WERI-Rb-1 (cell line): ENCODE measurements around the gene CFH.

Experiments used
- DNase-seq: peaks from one replicate; pipeline ENCODE4 v3.0.0-alpha.2; 2020
- H3K27ac ChIP-seq: fragments of 250-450 bp; sonication (Bioruptor Pico); 2 replicates; pipeline ENCODE4 v1.5.1; 2020; ENCODE audit warnings: mild to moderate bottlenecking, moderate library complexity
- H3K27me3 ChIP-seq: fragments of 250-450 bp; sonication (Bioruptor Pico); 2 replicates; pipeline ENCODE4 v1.5.1; 2021; ENCODE audit warnings: mild to moderate bottlenecking, low read depth, moderate library complexity; ENCODE audit not compliant: insufficient read depth, severe bottlenecking
- H3K36me3 ChIP-seq: fragments of 250-450 bp; sonication (Bioruptor Pico); 2 replicates; pipeline ENCODE4 v1.5.1; 2020; ENCODE audit warnings: mild to moderate bottlenecking, moderate library complexity
- H3K4me3 ChIP-seq: 2 replicates; pipeline ENCODE4 v1.5.1; 2011; ENCODE audit warnings: low read depth, mild to moderate bottlenecking, control low read depth, low read length
- H3K9me3 ChIP-seq: fragments of 250-450 bp; sonication (Bioruptor Pico); 2 replicates; pipeline ENCODE4 v1.5.1; 2021; ENCODE audit warnings: mild to moderate bottlenecking, moderate library complexity; ENCODE audit not compliant: severe bottlenecking
- TF ChIP-seq, protein P1 (sequence below): IDR thresholded peaks from 2 replicates; pipeline ENCODE4 v1.5.1; 2011; ENCODE audit warnings: low read depth, mild to moderate bottlenecking, control low read depth, inconsistent platforms, low read length

The CFH gene

DNA sequence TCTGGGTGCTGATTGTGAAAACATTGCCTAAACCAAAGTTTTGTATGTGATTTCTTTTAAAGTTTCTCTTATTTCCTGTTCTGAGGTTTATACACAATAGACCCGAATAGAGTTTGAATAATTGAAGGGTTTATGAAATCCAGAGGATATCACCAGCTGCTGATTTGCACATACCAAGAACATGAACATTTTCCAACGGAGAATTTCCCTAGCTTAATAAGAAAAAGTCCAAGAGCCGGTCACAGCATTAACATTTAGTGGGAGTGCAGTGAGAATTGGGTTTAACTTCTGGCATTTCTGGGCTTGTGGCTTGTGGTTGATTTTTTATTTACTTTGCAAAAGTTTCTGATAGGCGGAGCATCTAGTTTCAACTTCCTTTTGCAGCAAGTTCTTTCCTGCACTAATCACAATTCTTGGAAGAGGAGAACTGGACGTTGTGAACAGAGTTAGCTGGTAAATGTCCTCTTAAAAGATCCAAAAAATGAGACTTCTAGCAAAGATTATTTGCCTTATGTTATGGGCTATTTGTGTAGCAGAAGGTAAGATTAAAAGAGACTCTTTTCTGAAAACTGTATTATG, at the start of gene CFH:
Gene CFH (plus strand): TSS at position 407 of the 579 bp plus-strand sequence. CDS start 75 bp downstream, at position 482.
- Histone ChIP-seq H3K36me3 (no peaks in the 10 kb centered on the region), H3K27ac (no peak within 1 kb of the TSS), H3K4me3 (no peak within 1 kb of the TSS), H3K27me3 (no peaks in the 10 kb centered on the region), H3K9me3 (no peaks in the 10 kb centered on the region)
- TF ChIP-seq, protein P1, sequence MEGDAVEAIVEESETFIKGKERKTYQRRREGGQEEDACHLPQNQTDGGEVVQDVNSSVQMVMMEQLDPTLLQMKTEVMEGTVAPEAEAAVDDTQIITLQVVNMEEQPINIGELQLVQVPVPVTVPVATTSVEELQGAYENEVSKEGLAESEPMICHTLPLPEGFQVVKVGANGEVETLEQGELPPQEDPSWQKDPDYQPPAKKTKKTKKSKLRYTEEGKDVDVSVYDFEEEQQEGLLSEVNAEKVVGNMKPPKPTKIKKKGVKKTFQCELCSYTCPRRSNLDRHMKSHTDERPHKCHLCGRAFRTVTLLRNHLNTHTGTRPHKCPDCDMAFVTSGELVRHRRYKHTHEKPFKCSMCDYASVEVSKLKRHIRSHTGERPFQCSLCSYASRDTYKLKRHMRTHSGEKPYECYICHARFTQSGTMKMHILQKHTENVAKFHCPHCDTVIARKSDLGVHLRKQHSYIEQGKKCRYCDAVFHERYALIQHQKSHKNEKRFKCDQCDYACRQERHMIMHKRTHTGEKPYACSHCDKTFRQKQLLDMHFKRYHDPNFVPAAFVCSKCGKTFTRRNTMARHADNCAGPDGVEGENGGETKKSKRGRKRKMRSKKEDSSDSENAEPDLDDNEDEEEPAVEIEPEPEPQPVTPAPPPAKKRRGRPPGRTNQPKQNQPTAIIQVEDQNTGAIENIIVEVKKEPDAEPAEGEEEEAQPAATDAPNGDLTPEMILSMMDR: no peak
- no peak for DNase-seq

DNA sequence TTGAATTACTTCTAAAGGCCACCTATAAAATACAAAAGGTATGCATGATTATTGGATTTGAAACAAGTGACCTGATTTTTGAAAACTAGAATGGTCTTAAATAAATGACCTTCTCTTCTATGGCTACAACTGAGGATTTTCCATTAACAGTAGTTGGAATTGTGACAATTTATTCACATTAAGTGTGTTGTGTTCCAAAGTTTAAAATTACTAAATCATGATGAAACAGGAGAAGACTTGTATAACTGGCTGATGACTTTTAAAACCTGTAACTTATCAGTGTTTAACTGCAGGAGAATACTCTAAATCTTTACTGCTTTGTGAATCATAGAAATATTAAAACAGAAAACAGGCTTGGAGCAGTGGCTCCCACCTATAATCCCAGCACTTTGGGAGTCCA, 48.2 kb upstream of the CFH start:
- Histone ChIP-seq H3K27me3 (no peaks in the 10 kb centered on the region), H3K27ac (no peak overlapping the region), H3K9me3 (no peaks in the 10 kb centered on the region), H3K36me3 (peaks cover 22% of the 10 kb centered on the region), H3K4me3 (no peak overlapping the region)
- TF ChIP-seq, protein P1: no peak
- no peak for DNase-seq

DNA sequence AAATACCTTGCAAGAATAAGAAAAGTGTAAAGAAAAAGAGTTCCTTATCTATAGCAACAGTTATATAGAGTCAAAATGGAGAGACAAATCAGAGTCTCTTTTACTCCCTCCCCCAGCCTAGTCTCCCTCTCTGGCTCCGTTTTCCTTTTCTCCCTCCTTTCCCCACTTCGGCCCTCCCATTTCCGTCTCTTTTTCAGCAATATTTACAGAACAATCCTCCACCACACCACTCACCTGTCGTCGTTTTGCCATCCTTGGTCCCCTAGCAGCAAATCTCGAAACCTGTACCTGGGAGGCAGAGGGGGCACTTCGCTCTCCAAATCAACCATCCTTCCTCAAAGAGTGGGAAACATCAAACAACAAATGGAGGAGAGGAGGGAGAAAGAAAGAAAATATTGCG, 43.9 kb upstream of the CFH start:
- peak overlapping the region; percentile 97 for H3K4me3 ChIP-seq
- no peak for DNase-seq

DNA sequence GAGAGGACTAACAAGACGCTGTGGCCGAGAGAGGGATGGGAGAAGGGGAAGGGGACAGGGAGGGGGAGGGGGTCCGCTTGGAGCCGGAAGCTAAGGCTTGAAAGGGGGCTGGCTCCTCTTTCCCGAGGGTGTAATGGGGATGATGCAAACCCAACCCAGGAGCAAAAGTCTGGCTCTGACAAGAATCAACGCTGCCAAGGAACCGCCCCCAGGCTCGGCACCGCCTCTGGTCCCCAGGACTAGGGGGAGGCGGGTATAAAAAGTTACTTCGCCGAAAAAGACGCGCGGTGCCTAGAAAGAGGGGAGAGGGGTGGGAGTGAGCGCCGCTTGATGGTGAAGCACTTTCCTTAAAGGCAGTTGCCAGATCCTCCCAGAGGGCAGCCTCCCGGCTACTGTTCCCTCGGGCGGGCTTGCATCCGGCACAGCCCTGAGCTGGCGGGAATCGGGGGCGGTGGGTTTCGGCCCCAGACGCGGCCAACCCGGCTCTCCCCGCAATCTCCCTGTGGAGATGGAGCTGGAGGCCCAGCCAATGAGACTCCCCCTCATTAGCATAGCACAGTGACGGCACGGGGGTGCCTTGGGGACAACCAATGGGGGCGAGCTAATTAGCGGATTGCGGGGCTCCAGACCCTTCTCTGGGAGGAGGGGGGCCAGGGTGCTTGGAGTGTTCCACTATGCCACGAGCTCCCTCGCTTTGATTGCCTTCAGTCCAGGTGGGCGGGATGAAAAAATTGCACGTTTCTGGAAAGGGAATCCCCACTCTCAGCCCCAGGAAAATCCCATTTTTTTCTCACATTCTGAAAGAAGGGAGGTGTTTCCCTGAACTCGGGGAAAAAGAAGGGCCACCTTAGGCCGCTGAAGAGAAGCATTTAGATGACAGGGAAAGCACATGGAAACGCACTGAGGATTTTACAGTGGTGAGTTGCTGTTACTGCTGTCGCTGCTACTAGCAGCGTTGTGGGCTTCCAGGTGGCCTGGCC, 43.2 kb upstream of the CFH start, which contains the start of gene KCNT2:
Gene KCNT2 (minus strand): TSS at position 51 of the 980 bp plus-strand sequence. CDS start 131 bp downstream, outside the sequence.
- H3K4me3 ChIP-seq: peak within 1 kb of the TSS; percentile 97
- H3K9me3 ChIP-seq: no peaks in the 10 kb centered on the region
- peaks cover 16% of the 10 kb centered on the region for H3K36me3 ChIP-seq
- peak within 1 kb of the TSS; percentile 96 for H3K27ac ChIP-seq
- no peaks in the 10 kb centered on the region for H3K27me3 ChIP-seq
- TF ChIP-seq, protein P1: peak; percentile 61
- DNase-seq: peak; percentile 100

More for the DNA sequence above, 43.9 kb upstream of the CFH start:
- Histone ChIP-seq H3K36me3 (peaks cover 19% of the 10 kb centered on the region), H3K27me3 (no peaks in the 10 kb centered on the region), H3K27ac (peak overlapping the region; percentile 96), H3K9me3 (no peaks in the 10 kb centered on the region)
- TF ChIP-seq, protein P1: no peak

DNA sequence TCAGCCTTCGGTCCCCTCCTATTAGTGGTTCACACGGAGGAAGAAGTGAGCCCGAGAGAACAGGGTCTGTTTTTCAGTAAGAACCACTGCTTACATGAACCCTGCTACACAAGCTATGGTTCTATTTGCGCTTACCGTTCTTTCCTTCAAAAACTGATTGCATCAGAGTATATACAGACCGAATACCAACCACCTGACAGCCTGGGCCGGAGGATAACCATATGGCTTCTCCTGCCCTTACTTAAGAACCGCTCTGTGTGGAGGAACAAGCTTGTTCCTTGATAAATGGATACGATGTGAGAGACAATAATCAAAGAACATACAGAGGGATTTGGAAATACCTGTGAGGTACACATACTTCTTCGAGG, 42.5 kb upstream of the CFH start:
- TF ChIP-seq, protein P1: no peak
- DNase-seq: no peak
- peak overlapping the region; percentile 96 for H3K27ac ChIP-seq

More for the DNA sequence above, 42.5 kb upstream of the CFH start:
- peaks cover 9% of the 10 kb centered on the region for H3K36me3 ChIP-seq
- H3K9me3 ChIP-seq: no peaks in the 10 kb centered on the region
- H3K4me3 ChIP-seq: peak overlapping the region; percentile 97
- no peaks in the 10 kb centered on the region for H3K27me3 ChIP-seq
